AG09309 (cell line): ENCODE results near the gene CDH12.

Experiments
- DNase-seq: peaks from one replicate; pipeline ENCODE4 v3.0.0-alpha.2; 2010; ENCODE audit warnings: low read depth
- H3K4me3 ChIP-seq: 2 replicates; pipeline ENCODE4 v1.5.1; 2011; ENCODE audit warnings: mild to moderate bottlenecking, low read depth, low read length, moderate library complexity; ENCODE audit not compliant: control insufficient read depth
- CTCF ChIP-seq: IDR thresholded peaks from 2 replicates; pipeline ENCODE4 v1.5.1; 2011; ENCODE audit warnings: mild to moderate bottlenecking, low read depth, low read length, inconsistent platforms; ENCODE audit not compliant: insufficient read depth, control insufficient read depth; ENCODE audit errors: missing control alignments

Gene CDH12

GRCh38 chr5:22604711-22605110 is 248.4 kb downstream of the CDH12 start:
- no peak for TF ChIP-seq CTCF
- DNase-seq: no peak
- no peak overlapping the region for H3K4me3 ChIP-seq

GRCh38 chr5:22598796-22599195 is 254.3 kb downstream of the CDH12 start:
- no peak overlapping the region for H3K4me3 ChIP-seq
- DNase-seq: no peak
- no peak for TF ChIP-seq CTCF

GRCh38 chr5:22596404-22596970 is 256.7 kb downstream of the CDH12 start:
- DNase-seq: no peak
- TF ChIP-seq CTCF: no peak
- H3K4me3 ChIP-seq: no peak overlapping the region

GRCh38 chr5:22594491-22594890 is 258.7 kb downstream of the CDH12 start:
- no peak overlapping the region for H3K4me3 ChIP-seq
- no peak for DNase-seq
- no peak for TF ChIP-seq CTCF

GRCh38 chr5:22593592-22593991 is 259.6 kb downstream of the CDH12 start:
- DNase-seq: no peak
- no peak for TF ChIP-seq CTCF
- no peak overlapping the region for H3K4me3 ChIP-seq

GRCh38 chr5:22591461-22591860 is 261.7 kb downstream of the CDH12 start:
- DNase-seq: no peak
- no peak for TF ChIP-seq CTCF
- no peak overlapping the region for H3K4me3 ChIP-seq

- H3K4me3 ChIP-seq: no peak overlapping the region
- no peak for DNase-seq
- no peak for TF ChIP-seq CTCF
Measured at GRCh38 chr5:22590677-22591268, 262.4 kb downstream of the CDH12 start.
